LHCN-M2 (cell line): ENCODE data around the gene CRYGN. TPM values are rescaled to one million over a fixed set of nuclear protein-coding genes. Genes with fewer than 3 reads are reported as not detected.

Source experiments
- DNase-seq: peaks from one replicate; pipeline ENCODE4 v3.0.0-alpha.2; 2012; ENCODE audit warnings: low read depth
- polyA plus RNA-seq: library from polyadenylated mRNA; unstranded; fragments of >200 nt; gene quantifications from one replicate; pipeline ENCODE4 v1.2.1, GENCODE V29; 2012; ENCODE audit warnings: missing spikeins
- total RNA-seq: library from RNA; depleted of rRNA; stranded (reverse); fragments of >200 nt; gene quantifications from 2 replicates; pipeline ENCODE4 v1.2.3, GENCODE V29; 2014; rRNA removed

CRYGN gene
- not detected in 2 replicates for total RNA-seq
- 0.07 TPM for polyA plus RNA-seq

GRCh38 chr7:151439855-151440798 lies at the start of gene CRYGN:
Gene CRYGN (minus strand): TSS chr7:151440141. CDS start chr7:151439917, 224 bp downstream.
- DNase-seq, result no peak

GRCh38 chr7:151489498-151489897 lies 49.6 kb upstream of the CRYGN start:
- no peak for DNase-seq

- DNase-seq, result no peak
Observed at GRCh38 chr7:151488096-151488495, 48.2 kb upstream of the CRYGN start.

GRCh38 chr7:151487228-151487627 lies 47.3 kb upstream of the CRYGN start:
- no peak for DNase-seq

GRCh38 chr7:151486074-151486473 lies 46.1 kb upstream of the CRYGN start:
- no peak for DNase-seq

- peak; percentile 82 for DNase-seq
Observed at GRCh38 chr7:151484971-151485707, 45.2 kb upstream of the CRYGN start.

- no peak for DNase-seq
Observed at GRCh38 chr7:151483711-151483983, 43.7 kb upstream of the CRYGN start.

- no peak for DNase-seq
Observed at GRCh38 chr7:151482883-151483710, 43.2 kb upstream of the CRYGN start.

GRCh38 chr7:151481650-151482505 lies 41.9 kb upstream of the CRYGN start:
- DNase-seq, result no peak

GRCh38 chr7:151477867-151478266 lies 37.9 kb upstream of the CRYGN start:
- no peak for DNase-seq

GRCh38 chr7:151472644-151473380 lies 32.9 kb upstream of the CRYGN start:
- no peak for DNase-seq

GRCh38 chr7:151470711-151471110 lies 30.8 kb upstream of the CRYGN start:
- no peak for DNase-seq

- DNase-seq, result no peak
Observed at GRCh38 chr7:151469281-151469680, 29.3 kb upstream of the CRYGN start.

GRCh38 chr7:151468217-151469018 lies 28.5 kb upstream of the CRYGN start:
- DNase-seq, result no peak

- no peak for DNase-seq
Observed at GRCh38 chr7:151465169-151465568, 25.2 kb upstream of the CRYGN start.

- DNase-seq, result no peak
Observed at GRCh38 chr7:151462306-151462779, 22.4 kb upstream of the CRYGN start.

- no peak for DNase-seq
Observed at GRCh38 chr7:151461942-151462230, 21.9 kb upstream of the CRYGN start.

GRCh38 chr7:151461096-151461941 lies 21.4 kb upstream of the CRYGN start:
- no peak for DNase-seq

GRCh38 chr7:151460474-151460855 lies 20.5 kb upstream of the CRYGN start:
- DNase-seq, result no peak
